Upper lobe of left lung (tissue), 6 donors: ENCODE data around the gene AK9. TPM values are rescaled to one million over a fixed set of nuclear protein-coding genes. Genes with fewer than 3 reads are reported as not detected.

ENCODE experiments used
- ATAC-seq, 2 donors: fragments of 200-7000 bp; cut with Tn5 transposase; one replicate each; pipeline ENCODE4 v1.9.1; 2022; ENCODE audit warnings: mild to moderate bottlenecking in 2 of 2, moderate library complexity in 2 of 2; ENCODE audit not compliant: low FRiP score in 2 of 2
- DNase-seq, 2 donors: peaks; one replicate each; pipeline ENCODE4 v3.0.0-alpha.2; 2019 to 2020
- H3K27ac ChIP-seq, 4 donors: fragments of 200-600 bp; sonication (generic); one replicate each; pipeline ENCODE4 v1.5.1; 2016 to 2019
- H3K27me3 ChIP-seq, 4 donors: fragments of 200-600 bp; sonication (generic); one replicate each; pipeline ENCODE4 v1.5.1; 2017 to 2019
- H3K36me3 ChIP-seq, 4 donors: fragments of 200-600 bp; sonication (generic); one replicate each; pipeline ENCODE4 v1.5.1; 2016 to 2019
- H3K4me1 ChIP-seq, 4 donors: fragments of 200-600 bp; sonication (generic); one replicate each; pipeline ENCODE4 v1.5.1; 2018 to 2019
- H3K4me3 ChIP-seq, 4 donors: fragments of 200-600 bp; sonication (generic); one replicate each; pipeline ENCODE4 v1.5.1; 2017 to 2019; ENCODE audit warnings: mild to moderate bottlenecking in 2 of 4, moderate library complexity in 1 of 4
- H3K9me3 ChIP-seq, 4 donors: fragments of 200-600 bp; sonication (generic); one replicate each; pipeline ENCODE4 v1.5.1; 2018 to 2019
- EP300 ChIP-seq, 4 donors: sonication (generic); formaldehyde crosslinking; IDR thresholded peaks; one replicate each; pipeline ENCODE4 v1.5.1; 2017; ENCODE audit warnings: antibody characterized with exemption in 4 of 4, control low read depth in 2 of 4
- POLR2A ChIP-seq, 4 donors: fragments of 450-650 bp; IDR thresholded peaks; one replicate each; pipeline ENCODE4 v1.5.1; 2016 to 2017; ENCODE audit warnings: antibody characterized with exemption in 4 of 4, mild to moderate bottlenecking in 2 of 4
- POLR2AphosphoS5 ChIP-seq, 2 donors: sonication (generic); formaldehyde crosslinking; IDR thresholded peaks; one replicate each; pipeline ENCODE4 v1.5.1; 2017; ENCODE audit warnings: antibody characterized with exemption in 2 of 2
- WGBS, 2 donors: methylation state at CpG; one replicate each; pipeline ENCODE4 v1.1.5; 2017 to 2018; 5-methylcytosine and 5-hydroxymethylcytosine counted together
- total RNA-seq, 6 donors: library from RNA; depleted of rRNA in 4 of 6; stranded (reverse); fragments of >200 nt in 4 of 6; gene quantifications; one replicate each; pipeline versions ENCODE4 v1.1.0 to v1.2.1, GENCODE V29; 2016 to 2021
- TF ChIP-seq, protein P1 (sequence below), 6 experiments: fragments of 450-650 bp in 4 of 6; fragments of 200-600 bp in 2 of 6; sonication (generic) in 2 of 6; IDR thresholded peaks; one replicate each; pipeline ENCODE4 v1.5.1; 2016 to 2019; ENCODE audit warnings: antibody characterized with exemption in 6 of 6
- donor health status: DM: no; HTN: no; CAD: no; lungs with moderate emphysema.
- donor health status: DM: no; HTN: yes; CAD: no; lungs with severe emphysema.

Gene AK9
- total RNA-seq, 6 donors from 2014 or later = 5.9 to 48.2 (median 13.0) TPM

DNA sequence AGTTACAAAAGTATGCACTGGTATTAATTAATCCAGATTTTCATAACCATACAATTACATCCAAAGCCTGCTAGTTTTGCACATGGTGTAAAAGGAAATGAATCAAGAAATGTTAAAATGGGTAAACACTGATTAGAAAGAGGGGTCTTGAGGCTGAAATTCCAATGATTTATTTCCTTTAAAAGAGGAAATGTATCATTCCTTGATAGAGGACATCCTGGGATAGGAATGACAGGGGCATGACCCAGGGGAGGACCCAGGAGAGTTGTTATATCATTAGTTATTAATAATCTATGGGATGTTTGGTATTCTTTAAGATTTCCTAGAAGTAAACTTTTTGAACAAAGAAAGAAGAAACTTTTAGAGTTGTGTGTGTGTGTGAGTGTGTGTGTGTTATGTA lies 18.2 kb downstream of the AK9 start:
- Histone ChIP-seq H3K27me3 (no peaks in the 10 kb centered on the region), H3K4me1 (no peaks in the 10 kb centered on the region), H3K4me3 (no peak overlapping the region), H3K36me3 (no peaks in the 10 kb centered on the region), H3K9me3 (no peaks in the 10 kb centered on the region), H3K27ac (no peak overlapping the region)
- ATAC-seq (no peak), DNase-seq (no peak)
- no peak for TF ChIP-seq POLR2AphosphoS5 (IDR thresholded peaks at IDR 0.05)
- TF ChIP-seq POLR2A (IDR thresholded peaks at IDR 0.05) = no peak
- no peak for TF ChIP-seq EP300 (IDR thresholded peaks at IDR 0.05)
- TF ChIP-seq, protein P1, sequence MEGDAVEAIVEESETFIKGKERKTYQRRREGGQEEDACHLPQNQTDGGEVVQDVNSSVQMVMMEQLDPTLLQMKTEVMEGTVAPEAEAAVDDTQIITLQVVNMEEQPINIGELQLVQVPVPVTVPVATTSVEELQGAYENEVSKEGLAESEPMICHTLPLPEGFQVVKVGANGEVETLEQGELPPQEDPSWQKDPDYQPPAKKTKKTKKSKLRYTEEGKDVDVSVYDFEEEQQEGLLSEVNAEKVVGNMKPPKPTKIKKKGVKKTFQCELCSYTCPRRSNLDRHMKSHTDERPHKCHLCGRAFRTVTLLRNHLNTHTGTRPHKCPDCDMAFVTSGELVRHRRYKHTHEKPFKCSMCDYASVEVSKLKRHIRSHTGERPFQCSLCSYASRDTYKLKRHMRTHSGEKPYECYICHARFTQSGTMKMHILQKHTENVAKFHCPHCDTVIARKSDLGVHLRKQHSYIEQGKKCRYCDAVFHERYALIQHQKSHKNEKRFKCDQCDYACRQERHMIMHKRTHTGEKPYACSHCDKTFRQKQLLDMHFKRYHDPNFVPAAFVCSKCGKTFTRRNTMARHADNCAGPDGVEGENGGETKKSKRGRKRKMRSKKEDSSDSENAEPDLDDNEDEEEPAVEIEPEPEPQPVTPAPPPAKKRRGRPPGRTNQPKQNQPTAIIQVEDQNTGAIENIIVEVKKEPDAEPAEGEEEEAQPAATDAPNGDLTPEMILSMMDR (IDR thresholded peaks at IDR 0.05) = no peak

DNA sequence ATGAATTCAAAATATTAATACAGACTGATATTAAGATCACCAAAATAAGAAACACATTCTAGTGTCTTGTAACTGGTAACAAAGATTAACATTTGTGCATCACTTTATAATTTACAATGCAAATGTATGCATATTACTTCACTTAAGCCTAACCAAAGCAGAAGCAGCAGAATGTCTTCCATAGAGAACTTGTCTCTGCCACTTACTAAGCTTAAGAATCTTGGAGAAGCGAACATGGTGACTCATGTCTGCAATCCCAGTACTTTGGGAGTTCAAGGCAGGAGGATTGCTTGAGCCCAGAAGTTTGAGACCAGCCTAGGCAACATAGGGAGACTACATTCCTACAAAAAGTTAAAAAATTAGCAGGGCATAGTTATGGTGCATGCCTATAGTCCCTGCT lies 18.8 kb downstream of the AK9 start:
- TF ChIP-seq, protein P1 (IDR thresholded peaks at IDR 0.05) = no peak
- TF ChIP-seq POLR2A (IDR thresholded peaks at IDR 0.05) (no peak), POLR2AphosphoS5 (IDR thresholded peaks at IDR 0.05) (no peak), EP300 (IDR thresholded peaks at IDR 0.05) (no peak)
- Histone ChIP-seq H3K27ac (no peak overlapping the region), H3K4me3 (no peak overlapping the region), H3K9me3 (no peaks in the 10 kb centered on the region), H3K27me3 (no peaks in the 10 kb centered on the region), H3K4me1 (no peaks in the 10 kb centered on the region), H3K36me3 (no peaks in the 10 kb centered on the region)
- ATAC-seq = no peak
- 82 to 90% methylated on average over 1 of the region's 1 CpG for WGBS, 2 donors
- DNase-seq = no peak

DNA sequence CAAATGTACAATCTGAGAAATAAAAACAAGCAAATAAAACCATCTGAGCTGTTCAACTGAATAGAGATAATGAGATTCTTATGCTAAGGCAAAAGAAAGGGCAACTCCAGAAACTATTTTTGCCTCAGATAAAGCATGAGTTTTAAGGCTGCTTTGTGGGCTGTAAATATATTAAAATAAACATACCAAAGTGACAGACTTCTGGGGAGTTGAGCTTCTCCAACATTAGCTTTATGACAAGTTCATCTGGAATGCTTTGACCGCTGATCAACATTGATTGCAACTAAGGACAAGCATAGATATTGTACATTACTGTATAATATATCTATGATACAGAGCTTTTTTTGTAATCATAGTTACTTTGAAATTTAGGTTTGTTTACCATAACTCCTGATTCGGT lies 19.3 kb downstream of the AK9 start:
- no peak overlapping the region for H3K4me3 ChIP-seq
- ATAC-seq = no peak
- TF ChIP-seq, protein P1 (IDR thresholded peaks at IDR 0.05) = no peak
- TF ChIP-seq EP300 (IDR thresholded peaks at IDR 0.05) = no peak
- no peak for TF ChIP-seq POLR2A (IDR thresholded peaks at IDR 0.05)
- TF ChIP-seq POLR2AphosphoS5 (IDR thresholded peaks at IDR 0.05) = no peak

DNA sequence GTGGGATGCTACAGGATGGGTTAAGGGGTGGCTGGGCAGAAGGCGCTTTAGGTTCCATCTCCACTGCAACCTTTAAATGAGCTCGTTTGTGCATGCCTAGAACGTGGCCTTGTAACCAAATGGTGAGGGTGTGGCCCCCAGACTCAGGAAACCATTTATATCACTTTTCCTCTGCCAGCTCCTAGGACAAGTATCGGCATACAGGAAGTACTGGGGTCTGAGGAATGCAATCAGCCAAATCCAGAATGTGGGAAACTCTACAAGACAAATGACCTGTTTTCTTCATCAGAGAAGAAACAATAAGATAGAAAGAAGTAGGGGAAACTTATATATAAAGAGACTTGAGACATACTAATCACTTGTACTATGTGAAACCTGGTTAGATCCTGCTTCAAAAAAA lies 21.2 kb downstream of the AK9 start:
- Histone ChIP-seq H3K9me3 (no peaks in the 10 kb centered on the region), H3K27me3 (no peaks in the 10 kb centered on the region), H3K27ac (no peak overlapping the region), H3K4me3 (no peak overlapping the region), H3K36me3 (no peaks in the 10 kb centered on the region), H3K4me1 (no peaks in the 10 kb centered on the region)
- no peak for DNase-seq
- WGBS, 2 donors = 79 to 80% methylated on average over 4 of the region's 4 CpGs
- TF ChIP-seq POLR2AphosphoS5 (IDR thresholded peaks at IDR 0.05) (no peak), EP300 (IDR thresholded peaks at IDR 0.05) (no peak), POLR2A (IDR thresholded peaks at IDR 0.05) (no peak)
- TF ChIP-seq, protein P1 (IDR thresholded peaks at IDR 0.05) = no peak
- no peak for ATAC-seq

More for the DNA sequence above, 19.3 kb downstream of the AK9 start:
- no peak for DNase-seq
- Histone ChIP-seq H3K4me1 (no peaks in the 10 kb centered on the region), H3K9me3 (no peaks in the 10 kb centered on the region), H3K36me3 (no peaks in the 10 kb centered on the region), H3K27me3 (no peaks in the 10 kb centered on the region), H3K27ac (no peak overlapping the region)
- 84 to 90% methylated on average over 2 of the region's 2 CpGs for WGBS, 2 donors

DNA sequence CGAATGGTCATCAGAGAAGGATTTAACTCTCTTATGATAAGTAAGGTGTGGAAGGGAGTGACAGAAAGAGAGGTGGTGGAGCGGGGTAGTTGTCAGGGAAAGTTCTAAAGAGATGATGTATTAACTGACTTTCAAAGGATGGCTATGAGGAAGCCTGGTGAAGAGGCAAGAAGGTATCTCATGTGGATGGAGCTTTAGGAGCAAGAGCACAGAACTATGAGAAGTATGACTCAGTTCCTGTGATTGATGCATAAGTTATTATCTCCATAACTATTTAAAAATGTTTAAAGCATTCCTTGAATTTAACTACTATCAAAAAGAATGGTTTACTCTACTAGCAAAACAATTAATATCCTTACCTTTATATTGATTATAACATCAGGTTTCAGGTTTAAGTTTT lies 28.8 kb downstream of the AK9 start:
- H3K36me3 ChIP-seq = peaks cover 0 to 14% (median 0%) of the 10 kb centered on the region in 4 donors
- H3K27ac ChIP-seq = no peak overlapping the region
- no peak for DNase-seq
- no peak overlapping the region for H3K4me3 ChIP-seq
- H3K9me3 ChIP-seq = no peaks in the 10 kb centered on the region
- TF ChIP-seq EP300 (IDR thresholded peaks at IDR 0.05) = no peak
- TF ChIP-seq POLR2AphosphoS5 (IDR thresholded peaks at IDR 0.05) = no peak
- TF ChIP-seq POLR2A (IDR thresholded peaks at IDR 0.05) = no peak
- TF ChIP-seq, protein P1 (IDR thresholded peaks at IDR 0.05) = no peak
- 90 to 91% methylated on average over 2 of the region's 2 CpGs for WGBS, 2 donors
- no peaks in the 10 kb centered on the region for H3K4me1 ChIP-seq
- no peak for ATAC-seq
- no peaks in the 10 kb centered on the region for H3K27me3 ChIP-seq
